ENCODE results near the gene MOSPD3.
"Not testable (repeated sequence)": the region's sequence is repeated elsewhere in the genome, so short reads cannot be mapped to it uniquely, and the experiment has no call there.

The MOSPD3 gene

GRCh38 chr7:100611983-100612729, at the start of gene MOSPD3:
MOSPD3 (plus strand) TSS chr7:100612540; CDS start chr7:100612792, 252 bp downstream.
- peak; percentile 99 for DNase-seq (ENCODE audit: low spot score)

- no peak for DNase-seq (ENCODE audit: low spot score)
Observed at GRCh38 chr7:100563100-100563564, 49.2 kb upstream of the MOSPD3 start.

- peak; percentile 91 for DNase-seq (ENCODE audit: low spot score)
Observed at GRCh38 chr7:100563809-100564400, 48.4 kb upstream of the MOSPD3 start.

- DNase-seq (ENCODE audit: low spot score): not testable (repeated sequence)
Observed at GRCh38 chr7:100564405-100564804, 47.9 kb upstream of the MOSPD3 start.

GRCh38 chr7:100565133-100565571, 47.2 kb upstream of the MOSPD3 start:
- DNase-seq (ENCODE audit: low spot score): no peak

GRCh38 chr7:100566018-100566531, 46.3 kb upstream of the MOSPD3 start:
- no peak for DNase-seq (ENCODE audit: low spot score)

- no peak for DNase-seq (ENCODE audit: low spot score)
Observed at GRCh38 chr7:100567031-100567730, 45.2 kb upstream of the MOSPD3 start.

GRCh38 chr7:100567751-100568175, 44.6 kb upstream of the MOSPD3 start:
- no peak for DNase-seq (ENCODE audit: low spot score)

- DNase-seq (ENCODE audit: low spot score): no peak
Observed at GRCh38 chr7:100568176-100568895, 44.0 kb upstream of the MOSPD3 start.

GRCh38 chr7:100568896-100569844, 43.2 kb upstream of the MOSPD3 start:
- peak; percentile 47 for DNase-seq (ENCODE audit: low spot score)

- DNase-seq (ENCODE audit: low spot score): no peak
Observed at GRCh38 chr7:100570954-100571828, 41.1 kb upstream of the MOSPD3 start.

- no peak for DNase-seq (ENCODE audit: low spot score)
Observed at GRCh38 chr7:100571829-100572116, 40.6 kb upstream of the MOSPD3 start.

- DNase-seq (ENCODE audit: low spot score): no peak
Observed at GRCh38 chr7:100572281-100572948, 39.9 kb upstream of the MOSPD3 start.

- DNase-seq (ENCODE audit: low spot score): no peak
Observed at GRCh38 chr7:100572949-100573675, 39.2 kb upstream of the MOSPD3 start.

- no peak for DNase-seq (ENCODE audit: low spot score)
Observed at GRCh38 chr7:100573691-100574361, 38.5 kb upstream of the MOSPD3 start, which contains the start of gene SAP25. SAP25 (minus strand) TSS chr7:100573900; CDS start chr7:100573742, 158 bp downstream.

- DNase-seq (ENCODE audit: low spot score): no peak
Observed at GRCh38 chr7:100574362-100575205, 37.8 kb upstream of the MOSPD3 start.

- DNase-seq (ENCODE audit: low spot score): no peak
Observed at GRCh38 chr7:100575206-100575631, 37.1 kb upstream of the MOSPD3 start.

All from AG20443 (cell line).